C4-2B (cell line): ENCODE results near the gene KRTAP16-1.

Experiments used
- ZFX ChIP-seq: fragments of 450-650 bp; IDR thresholded peaks from 2 replicates; pipeline ENCODE4 v1.6.1; 2017
- TF ChIP-seq, protein P1 (sequence below): fragments of 450-650 bp; conservative IDR thresholded peaks from 2 replicates; pipeline ENCODE4 v1.5.1; 2017; ENCODE audit warnings: mild to moderate bottlenecking

DNA sequence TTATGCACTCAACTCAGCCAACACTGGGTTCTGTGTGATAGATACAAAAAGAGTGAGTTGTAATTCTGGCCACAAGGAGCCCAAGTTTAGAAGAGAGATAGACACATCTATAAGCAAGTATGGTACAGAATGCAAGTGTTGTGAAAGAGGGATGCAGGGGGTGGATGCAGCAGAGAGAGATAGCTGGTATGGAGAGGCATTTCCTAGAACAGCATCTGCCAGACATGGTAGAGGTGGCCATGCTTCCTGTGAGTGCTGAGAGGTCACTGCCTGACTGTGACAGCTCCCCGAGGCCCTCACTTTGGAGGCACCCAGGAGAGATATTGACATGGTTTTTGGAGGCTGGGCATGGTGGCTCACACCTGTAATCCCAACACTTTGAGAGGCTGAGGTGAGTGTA is 2.0 kb upstream of the KRTAP16-1 start:
- TF ChIP-seq, protein P1, sequence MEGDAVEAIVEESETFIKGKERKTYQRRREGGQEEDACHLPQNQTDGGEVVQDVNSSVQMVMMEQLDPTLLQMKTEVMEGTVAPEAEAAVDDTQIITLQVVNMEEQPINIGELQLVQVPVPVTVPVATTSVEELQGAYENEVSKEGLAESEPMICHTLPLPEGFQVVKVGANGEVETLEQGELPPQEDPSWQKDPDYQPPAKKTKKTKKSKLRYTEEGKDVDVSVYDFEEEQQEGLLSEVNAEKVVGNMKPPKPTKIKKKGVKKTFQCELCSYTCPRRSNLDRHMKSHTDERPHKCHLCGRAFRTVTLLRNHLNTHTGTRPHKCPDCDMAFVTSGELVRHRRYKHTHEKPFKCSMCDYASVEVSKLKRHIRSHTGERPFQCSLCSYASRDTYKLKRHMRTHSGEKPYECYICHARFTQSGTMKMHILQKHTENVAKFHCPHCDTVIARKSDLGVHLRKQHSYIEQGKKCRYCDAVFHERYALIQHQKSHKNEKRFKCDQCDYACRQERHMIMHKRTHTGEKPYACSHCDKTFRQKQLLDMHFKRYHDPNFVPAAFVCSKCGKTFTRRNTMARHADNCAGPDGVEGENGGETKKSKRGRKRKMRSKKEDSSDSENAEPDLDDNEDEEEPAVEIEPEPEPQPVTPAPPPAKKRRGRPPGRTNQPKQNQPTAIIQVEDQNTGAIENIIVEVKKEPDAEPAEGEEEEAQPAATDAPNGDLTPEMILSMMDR: no peak
- TF ChIP-seq ZFX: no peak
